GM12865 (cell line): Measurements from ENCODE around the gene MIB1.

Experiments
- DNase-seq: peaks from one replicate; pipeline ENCODE4 v3.0.0; 2010; ENCODE audit warnings: low read depth
- H3K4me3 ChIP-seq: 2 replicates; pipeline ENCODE4 v1.5.1; 2011; ENCODE audit warnings: mild to moderate bottlenecking, low read depth, low read length, control low read depth
- TF ChIP-seq, protein P1 (sequence below): IDR thresholded peaks from 2 replicates; pipeline ENCODE4 v1.5.1; 2011; ENCODE audit warnings: low read length, control low read depth, low read depth, inconsistent platforms; ENCODE audit not compliant: insufficient read depth; ENCODE audit errors: missing control alignments

MIB1 gene

DNA sequence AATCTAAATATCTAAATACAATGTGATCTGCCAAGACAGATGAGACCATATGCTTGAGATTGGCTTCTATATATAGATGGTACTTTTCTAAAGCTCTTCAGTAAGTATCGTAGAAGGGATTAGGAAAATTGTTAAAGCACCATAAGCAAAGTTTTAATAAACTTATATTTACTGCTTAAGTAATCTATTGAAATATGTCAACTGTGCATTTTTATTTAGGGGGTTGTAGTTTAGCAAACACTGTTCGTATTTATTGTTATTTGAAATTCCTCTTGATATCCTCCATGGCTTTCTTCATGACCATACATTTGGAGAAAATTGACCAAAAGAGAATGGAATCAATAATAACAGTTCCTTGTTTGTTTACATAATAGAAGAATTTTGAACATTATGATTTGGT lies 102.7 kb downstream of the MIB1 start:
- no peak for DNase-seq
- H3K4me3 ChIP-seq: no peak overlapping the region
- TF ChIP-seq, protein P1, sequence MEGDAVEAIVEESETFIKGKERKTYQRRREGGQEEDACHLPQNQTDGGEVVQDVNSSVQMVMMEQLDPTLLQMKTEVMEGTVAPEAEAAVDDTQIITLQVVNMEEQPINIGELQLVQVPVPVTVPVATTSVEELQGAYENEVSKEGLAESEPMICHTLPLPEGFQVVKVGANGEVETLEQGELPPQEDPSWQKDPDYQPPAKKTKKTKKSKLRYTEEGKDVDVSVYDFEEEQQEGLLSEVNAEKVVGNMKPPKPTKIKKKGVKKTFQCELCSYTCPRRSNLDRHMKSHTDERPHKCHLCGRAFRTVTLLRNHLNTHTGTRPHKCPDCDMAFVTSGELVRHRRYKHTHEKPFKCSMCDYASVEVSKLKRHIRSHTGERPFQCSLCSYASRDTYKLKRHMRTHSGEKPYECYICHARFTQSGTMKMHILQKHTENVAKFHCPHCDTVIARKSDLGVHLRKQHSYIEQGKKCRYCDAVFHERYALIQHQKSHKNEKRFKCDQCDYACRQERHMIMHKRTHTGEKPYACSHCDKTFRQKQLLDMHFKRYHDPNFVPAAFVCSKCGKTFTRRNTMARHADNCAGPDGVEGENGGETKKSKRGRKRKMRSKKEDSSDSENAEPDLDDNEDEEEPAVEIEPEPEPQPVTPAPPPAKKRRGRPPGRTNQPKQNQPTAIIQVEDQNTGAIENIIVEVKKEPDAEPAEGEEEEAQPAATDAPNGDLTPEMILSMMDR: no peak

- peak; percentile 37 for DNase-seq
- no peak overlapping the region for H3K4me3 ChIP-seq
- TF ChIP-seq, protein P1: peak; percentile 17
Measured at GRCh38 chr18:21851327-21851961, 110.9 kb downstream of the MIB1 start.

DNA sequence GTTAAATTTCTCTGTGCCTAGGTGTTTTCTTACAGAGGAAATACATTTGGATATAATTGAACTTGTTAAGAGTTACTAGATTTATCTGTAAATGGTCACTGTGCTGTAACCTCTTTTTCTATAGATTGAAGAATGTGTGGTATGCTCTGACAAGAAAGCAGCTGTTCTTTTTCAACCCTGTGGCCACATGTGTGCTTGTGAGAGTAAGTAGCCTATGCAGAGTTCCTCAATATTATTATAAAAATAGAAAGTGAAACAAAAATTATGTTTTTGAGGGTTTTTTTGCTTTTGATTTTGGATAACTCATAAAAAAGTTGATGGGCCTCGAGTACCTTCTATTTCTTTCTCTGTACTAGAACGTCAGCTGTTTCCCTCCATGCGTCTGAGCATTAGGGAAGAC lies 112.4 kb downstream of the MIB1 start:
- peak; percentile 87 for DNase-seq
- peak overlapping the region; percentile 13; the same call in 1 of the 2 replicates for H3K4me3 ChIP-seq
- TF ChIP-seq, protein P1: no peak

- TF ChIP-seq, protein P1: no peak
- H3K4me3 ChIP-seq: no peak overlapping the region
- peak; percentile 20 for DNase-seq
Measured at GRCh38 chr18:21853775-21854552, 113.4 kb downstream of the MIB1 start.

- H3K4me3 ChIP-seq: no peak overlapping the region
- TF ChIP-seq, protein P1: no peak
- DNase-seq: no peak
Measured at GRCh38 chr18:21855432-21855831, 114.8 kb downstream of the MIB1 start.

- TF ChIP-seq, protein P1: no peak
- peak; percentile 34 for DNase-seq
- no peak overlapping the region for H3K4me3 ChIP-seq
Measured at GRCh38 chr18:21857871-21858270, 117.3 kb downstream of the MIB1 start.
